ENCODE data around the gene PDZK1IP1. TPM values are rescaled to one million over a fixed set of nuclear protein-coding genes. Genes with fewer than 3 reads are reported as not detected.

Gene PDZK1IP1
- total and polyA plus RNA-seq, 2 experiments from 2014 or later: not detected

DNA sequence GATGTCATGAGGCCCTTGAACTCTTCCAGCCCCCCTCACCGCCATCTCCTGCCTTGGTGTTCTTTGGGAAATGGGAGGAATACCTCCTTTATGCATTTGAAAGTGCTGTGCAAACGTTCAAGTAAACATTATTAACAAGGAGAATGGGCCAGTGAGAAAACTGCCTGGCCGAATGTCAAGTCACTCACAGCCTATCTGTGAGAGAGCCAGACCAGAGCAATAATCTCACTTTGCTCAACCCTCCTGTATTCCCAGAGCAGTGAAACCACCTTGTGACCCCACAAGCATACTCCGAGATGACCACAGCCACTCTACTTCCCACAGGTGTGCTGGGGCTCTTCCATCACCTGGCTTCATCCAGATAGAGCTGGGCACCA lies 37.0 kb upstream of the PDZK1IP1 start:
- WGBS, 2 experiments (ENCODE audit: low coverage in 1 of 2, low lambda C conversion rate in 2 of 2, missing lambda C conversion rate in 2 of 2): 60 to 63% methylated on average over 4 of the region's 4 CpGs
- in situ Hi-C loops (cut with MboI): no loop called here
- no peak for TF ChIP-seq EZH2 (IDR thresholded peaks at IDR 0.05; ENCODE audit: insufficient read depth, poor library complexity, severe bottlenecking)
- TF ChIP-seq EZH2phosphoT487 (IDR thresholded peaks at IDR 0.05; ENCODE audit: insufficient read depth, low read depth): no peak
- Histone ChIP-seq H3K4me1 (ENCODE audit: insufficient read depth) (no peaks in the 10 kb centered on the region), H3K4me2 (ENCODE audit: unreplicated experiment) (no peak overlapping the region), H3K27me3 (replicated peaks; ENCODE audit: insufficient read depth) (peaks cover 96% of the 10 kb centered on the region), H3K9ac (no peak overlapping the region), H3K4me3 (no peak overlapping the region), H3K9me2 (ENCODE audit: insufficient read depth) (no peaks in the 10 kb centered on the region), H2AFZ (no peak overlapping the region), H3K36me3 (ENCODE audit: low read depth) (no peaks in the 10 kb centered on the region), H3F3A (ENCODE audit: insufficient read depth) (no peaks in the 10 kb centered on the region), H3K27ac (no peak overlapping the region), H4K20me1 (ENCODE audit: insufficient read depth) (no peaks in the 10 kb centered on the region), H3K79me2 (ENCODE audit: insufficient read depth) (no peaks in the 10 kb centered on the region), H3K9me3 (ENCODE audit: low read depth) (no peaks in the 10 kb centered on the region)
- no peak for DNase-seq

DNA sequence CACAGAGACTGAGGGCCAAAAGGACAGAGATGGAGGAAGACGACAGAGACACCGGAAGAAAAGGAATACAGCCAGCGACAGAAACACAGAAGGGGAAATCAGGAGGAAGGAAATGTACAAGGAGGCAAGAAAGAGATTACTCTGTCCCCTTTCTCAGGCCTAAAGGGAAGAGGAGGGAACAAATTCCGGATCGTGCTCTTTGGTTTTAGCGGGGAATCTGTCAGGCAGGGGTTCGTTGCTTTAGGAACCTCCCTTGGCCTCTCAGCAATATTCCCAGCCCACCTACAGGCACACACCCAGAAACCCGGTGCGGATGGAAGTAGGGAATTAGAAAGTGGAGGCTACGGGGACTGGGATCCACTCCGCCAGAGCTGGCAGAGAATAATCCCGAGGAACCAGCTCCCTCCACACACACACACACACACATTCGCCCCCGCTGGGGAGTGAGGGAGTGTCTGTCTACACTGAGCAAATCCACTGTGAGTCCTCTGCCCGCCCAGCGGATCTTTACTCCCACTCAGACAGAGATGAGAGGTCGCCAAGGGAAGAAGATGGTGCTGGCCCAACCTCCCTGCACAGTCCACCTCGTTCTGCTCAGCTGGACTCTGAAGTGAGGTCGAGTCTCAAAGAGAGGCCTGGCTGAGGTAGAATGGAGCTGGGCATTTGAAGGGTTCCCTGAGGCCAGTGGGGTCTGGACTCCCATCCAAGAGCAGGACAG lies 36.4 kb upstream of the PDZK1IP1 start:
- 48 to 55% methylated on average over 18 to 19 of the region's 19 CpGs for WGBS, 2 experiments (ENCODE audit: low coverage in 1 of 2, low lambda C conversion rate in 2 of 2, missing lambda C conversion rate in 2 of 2)
- Histone ChIP-seq H3K27me3 (replicated peaks; ENCODE audit: insufficient read depth) (peaks cover 92% of the 10 kb centered on the region), H3K4me1 (ENCODE audit: insufficient read depth) (no peaks in the 10 kb centered on the region), H3K4me2 (ENCODE audit: unreplicated experiment) (no peak overlapping the region), H3K9me2 (ENCODE audit: insufficient read depth) (no peaks in the 10 kb centered on the region), H3K79me2 (ENCODE audit: insufficient read depth) (no peaks in the 10 kb centered on the region), H3K4me3 (no peak overlapping the region), H2AFZ (no peak overlapping the region), H3K27ac (no peak overlapping the region), H4K20me1 (ENCODE audit: insufficient read depth) (no peaks in the 10 kb centered on the region), H3K9me3 (ENCODE audit: low read depth) (no peaks in the 10 kb centered on the region), H3K36me3 (ENCODE audit: low read depth) (no peaks in the 10 kb centered on the region), H3K9ac (no peak overlapping the region), H3F3A (ENCODE audit: insufficient read depth) (no peaks in the 10 kb centered on the region)
- TF ChIP-seq EZH2 (IDR thresholded peaks at IDR 0.05; ENCODE audit: insufficient read depth, poor library complexity, severe bottlenecking) (peak; percentile 80), EZH2phosphoT487 (IDR thresholded peaks at IDR 0.05; ENCODE audit: insufficient read depth, low read depth) (no peak)
- in situ Hi-C loops (cut with MboI): no loop called here
- DNase-seq: no peak

DNA sequence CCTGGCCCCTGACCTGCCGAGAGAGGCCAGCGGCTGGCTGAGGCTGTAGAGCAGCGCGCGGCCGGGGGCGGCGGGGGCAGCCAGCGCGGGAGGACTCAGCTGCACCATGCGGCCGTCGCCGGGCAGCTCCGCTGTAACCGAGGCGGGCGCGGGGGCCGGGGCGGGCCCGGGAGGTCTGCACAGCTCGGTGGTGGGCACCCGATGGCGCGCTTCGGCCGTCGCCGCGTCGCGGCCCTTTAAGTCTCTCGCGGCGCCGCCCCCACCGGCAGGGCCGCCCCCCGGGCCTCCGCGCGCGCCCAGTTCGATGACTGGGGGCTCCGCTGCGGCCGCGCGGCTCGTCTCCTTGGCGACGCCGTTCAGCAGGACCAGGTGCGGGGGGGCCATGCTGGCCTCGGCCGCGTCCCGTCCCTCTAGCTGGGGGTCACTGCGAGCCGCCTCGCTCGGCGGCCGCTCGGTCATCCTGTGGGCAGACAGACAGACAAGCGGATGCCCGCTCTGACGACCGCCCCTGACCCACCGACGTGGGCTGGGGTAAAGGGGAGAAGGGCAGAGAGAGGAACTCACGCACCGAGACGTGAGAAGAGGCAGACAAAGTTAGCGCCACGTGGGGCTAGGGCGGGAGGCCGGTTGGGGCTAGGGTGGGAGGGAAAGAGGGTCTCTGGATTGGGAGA lies 35.7 kb upstream of the PDZK1IP1 start:
- Histone ChIP-seq H3K4me2 (ENCODE audit: unreplicated experiment) (no peak overlapping the region), H3K36me3 (ENCODE audit: low read depth) (no peaks in the 10 kb centered on the region), H3K9ac (no peak overlapping the region), H4K20me1 (ENCODE audit: insufficient read depth) (no peaks in the 10 kb centered on the region), H3K4me3 (no peak overlapping the region; the same call in 1 of the 2 replicates), H2AFZ (no peak overlapping the region), H3K9me2 (ENCODE audit: insufficient read depth) (no peaks in the 10 kb centered on the region), H3K27me3 (replicated peaks; ENCODE audit: insufficient read depth) (peaks cover 85% of the 10 kb centered on the region), H3K79me2 (ENCODE audit: insufficient read depth) (no peaks in the 10 kb centered on the region), H3K27ac (no peak overlapping the region), H3K4me1 (ENCODE audit: insufficient read depth) (no peaks in the 10 kb centered on the region), H3F3A (ENCODE audit: insufficient read depth) (no peaks in the 10 kb centered on the region), H3K9me3 (ENCODE audit: low read depth) (no peaks in the 10 kb centered on the region)
- WGBS, 2 experiments (ENCODE audit: low coverage in 1 of 2, low lambda C conversion rate in 2 of 2, missing lambda C conversion rate in 2 of 2): 11 to 13% methylated on average over 25 to 28 of the region's 79 CpGs
- in situ Hi-C loops (cut with MboI): no loop called here
- no peak for TF ChIP-seq EZH2phosphoT487 (IDR thresholded peaks at IDR 0.05; ENCODE audit: insufficient read depth, low read depth)
- no peak for TF ChIP-seq EZH2 (IDR thresholded peaks at IDR 0.05; ENCODE audit: insufficient read depth, poor library complexity, severe bottlenecking)
- peak; percentile 34 for DNase-seq

DNA sequence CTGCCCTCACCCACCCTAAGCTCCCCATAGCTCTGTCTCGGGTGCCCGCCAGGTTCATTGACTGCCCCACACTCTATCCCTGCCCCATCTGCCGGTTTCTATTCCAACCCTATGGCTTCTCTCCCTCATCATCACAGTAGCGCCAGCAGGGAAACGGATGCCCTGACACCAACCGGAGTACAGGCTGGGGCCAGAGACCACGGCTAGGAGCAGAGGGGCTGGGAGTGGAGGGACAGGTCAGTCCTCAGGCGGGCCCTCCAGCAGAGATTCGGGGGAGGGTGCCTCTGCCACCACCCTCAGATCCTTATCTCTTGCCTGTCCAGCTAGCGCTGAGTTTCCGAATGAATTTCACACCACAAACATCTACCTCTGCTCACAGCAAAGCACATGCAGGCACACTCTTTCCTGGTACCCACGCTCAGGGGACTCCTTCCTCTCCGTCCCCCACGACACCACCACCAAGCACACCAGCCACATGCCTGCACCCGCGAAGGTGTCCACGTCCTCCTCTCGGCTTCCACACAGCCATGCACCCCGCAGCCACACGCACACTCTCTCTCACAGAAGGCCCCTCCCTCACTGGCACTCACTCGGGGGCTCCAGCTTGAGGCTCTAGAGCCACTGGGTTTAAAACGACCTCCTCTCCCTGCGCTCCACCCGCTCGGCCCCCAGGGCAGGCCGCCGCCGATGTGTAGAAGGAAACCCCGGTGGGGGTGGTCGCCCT lies 35.0 kb upstream of the PDZK1IP1 start:
- Histone ChIP-seq H3K4me3 (no peak overlapping the region), H3K36me3 (ENCODE audit: low read depth) (no peaks in the 10 kb centered on the region), H3K27me3 (replicated peaks; ENCODE audit: insufficient read depth) (peaks cover 78% of the 10 kb centered on the region), H3K4me1 (ENCODE audit: insufficient read depth) (no peaks in the 10 kb centered on the region), H3K27ac (no peak overlapping the region), H3K4me2 (ENCODE audit: unreplicated experiment) (no peak overlapping the region), H2AFZ (no peak overlapping the region), H3K9me2 (ENCODE audit: insufficient read depth) (no peaks in the 10 kb centered on the region), H3K79me2 (ENCODE audit: insufficient read depth) (no peaks in the 10 kb centered on the region), H3F3A (ENCODE audit: insufficient read depth) (no peaks in the 10 kb centered on the region), H3K9me3 (ENCODE audit: low read depth) (no peaks in the 10 kb centered on the region), H3K9ac (no peak overlapping the region), H4K20me1 (ENCODE audit: insufficient read depth) (no peaks in the 10 kb centered on the region)
- 0 out of 2 replicates have a peak, but pooled peaks have one; percentile 35 for TF ChIP-seq EZH2phosphoT487 (IDR thresholded peaks at IDR 0.05; ENCODE audit: insufficient read depth, low read depth)
- TF ChIP-seq EZH2 (IDR thresholded peaks at IDR 0.05; ENCODE audit: insufficient read depth, poor library complexity, severe bottlenecking): peak; percentile 97
- in situ Hi-C loops (cut with MboI): no loop called here
- 2 to 3% methylated on average over 27 to 30 of the region's 30 CpGs for WGBS, 2 experiments (ENCODE audit: low coverage in 1 of 2, low lambda C conversion rate in 2 of 2, missing lambda C conversion rate in 2 of 2)
- peak; percentile 29 for DNase-seq

Measured in GM23248 (cell line).